Adrenal gland (tissue), 5 donors: Measurements from ENCODE around the gene ZZZ3.

Experiments
- CTCF ChIP-seq, 6 experiments: fragments of 450-650 bp in 4 of 6; fragments of 200-600 bp in 2 of 6; sonication (generic) in 1 of 6; IDR thresholded peaks; 1 replicate in 5 of 6; 2 replicates in 1 of 6; pipeline versions ENCODE4 v1.5.1 to v1.8.0; 2016 to 2021; ENCODE audit warnings: antibody characterized with exemption in 6 of 6, mild to moderate bottlenecking in 2 of 6, moderate library complexity in 1 of 6
- POLR2A ChIP-seq, 2 donors: fragments of 450-650 bp; IDR thresholded peaks; one replicate each; pipeline ENCODE4 v1.6.1; 2017; ENCODE audit warnings: antibody characterized with exemption in 2 of 2, mild to moderate bottlenecking in 2 of 2, moderate library complexity in 1 of 2
- donor health status: DM: no; HTN: no; CAD: no.

GRCh38 chr1:77686796-77687518 is 4.5 kb upstream of the ZZZ3 start:
- TF ChIP-seq CTCF (IDR thresholded peaks at IDR 0.05) (no peak), POLR2A (IDR thresholded peaks at IDR 0.05) (no peak)
